Ramos (cell line): ENCODE results near the gene PKD2L1.
"Not testable (repeated sequence)": the region's sequence is repeated elsewhere in the genome, so short reads cannot be mapped to it uniquely, and the experiment has no call there.

Experiments used
- in situ Hi-C: fragments of 300-500 bp; cut with MboI; formaldehyde crosslinking; loops from one replicate; pipeline ENCODE4 v1.14.3; 2022; ENCODE audit warnings: low sequenced_read_pairs; ENCODE audit not compliant: unreplicated experiment

Gene PKD2L1

GRCh38 chr10:100292300-100292699 is 37.7 kb downstream of the PKD2L1 start:
- in situ Hi-C loops, result not testable (repeated sequence)

GRCh38 chr10:100291356-100291755 is 38.7 kb downstream of the PKD2L1 start:
- in situ Hi-C loops, result no loop called here

- in situ Hi-C loops, result no loop called here
Measured at GRCh38 chr10:100289641-100290040, 40.4 kb downstream of the PKD2L1 start.

GRCh38 chr10:100288196-100288595 is 41.8 kb downstream of the PKD2L1 start:
- in situ Hi-C loops, result no loop called here

- in situ Hi-C loops, result no loop called here
Measured at GRCh38 chr10:100287756-100288155, 42.3 kb downstream of the PKD2L1 start.

- in situ Hi-C loops, result no loop called here
Measured at GRCh38 chr10:100286051-100287033, 43.7 kb downstream of the PKD2L1 start, which contains the start of gene BLOC1S2. Gene BLOC1S2, minus strand, starts transcription at chr10:100286680. Its CDS starts 21 bp downstream, at chr10:100286659.

GRCh38 chr10:100285326-100285725 is 44.7 kb downstream of the PKD2L1 start:
- in situ Hi-C loops, result not testable (repeated sequence)

- in situ Hi-C loops, result no loop called here
Measured at GRCh38 chr10:100282907-100283306, 47.1 kb downstream of the PKD2L1 start.

GRCh38 chr10:100276971-100277370 is 53.1 kb downstream of the PKD2L1 start:
- in situ Hi-C loops, result not testable (repeated sequence)

GRCh38 chr10:100267239-100268104 is 62.6 kb downstream of the PKD2L1 start, which contains the start of gene CWF19L1:
Gene CWF19L1, minus strand, starts transcription at chr10:100267638. Its CDS starts 45 bp downstream, at chr10:100267593.
- in situ Hi-C loops, result no loop called here

GRCh38 chr10:100265821-100266485 is 64.1 kb downstream of the PKD2L1 start:
- in situ Hi-C loops, result no loop called here

- in situ Hi-C loops, result no loop called here
Measured at GRCh38 chr10:100254191-100254590, 75.8 kb downstream of the PKD2L1 start.

- in situ Hi-C loops, result no loop called here
Measured at GRCh38 chr10:100253041-100253440, 77.0 kb downstream of the PKD2L1 start.

GRCh38 chr10:100248820-100249219 is 81.2 kb downstream of the PKD2L1 start:
- in situ Hi-C loops, result no loop called here

GRCh38 chr10:100245484-100246220 is 84.4 kb downstream of the PKD2L1 start:
- in situ Hi-C loops, result no loop called here

- in situ Hi-C loops, result no loop called here
Measured at GRCh38 chr10:100239851-100240250, 90.2 kb downstream of the PKD2L1 start.

- in situ Hi-C loops, result no loop called here
Measured at GRCh38 chr10:100238429-100238828, 91.6 kb downstream of the PKD2L1 start.
